Stimulated activated CD4-positive, alpha-beta T cell treated with anti-CD3 and anti-CD28 coated beads, Interleukin-15, amount 100 ng/mL, for 1 hour (primary cell): ENCODE measurements around the gene SPECC1.
"Not testable (repeated sequence)": the region's sequence is repeated elsewhere in the genome, so short reads cannot be mapped to it uniquely, and the experiment has no call there.

Experiments
- DNase-seq, 2 donors: peaks; one replicate each; pipeline ENCODE4 v3.0.0-alpha.2; 2020; ENCODE audit warnings: low read depth in 1 of 2, low spot score in 1 of 2

SPECC1 gene

DNA sequence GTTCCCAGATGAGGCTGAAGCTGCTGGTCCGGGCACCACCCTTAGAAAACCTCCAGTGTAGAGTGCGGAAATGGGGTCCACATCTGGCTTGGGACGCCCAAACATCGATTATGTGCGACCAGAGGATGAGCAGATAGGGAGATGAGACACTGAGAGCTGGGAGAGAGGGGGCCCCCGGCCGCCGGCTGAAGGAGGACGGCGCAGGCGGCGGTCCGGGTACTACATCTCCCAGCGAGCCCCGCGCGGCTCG lies 182 bp upstream of the SPECC1 start:
- DNase-seq = no peak

DNA sequence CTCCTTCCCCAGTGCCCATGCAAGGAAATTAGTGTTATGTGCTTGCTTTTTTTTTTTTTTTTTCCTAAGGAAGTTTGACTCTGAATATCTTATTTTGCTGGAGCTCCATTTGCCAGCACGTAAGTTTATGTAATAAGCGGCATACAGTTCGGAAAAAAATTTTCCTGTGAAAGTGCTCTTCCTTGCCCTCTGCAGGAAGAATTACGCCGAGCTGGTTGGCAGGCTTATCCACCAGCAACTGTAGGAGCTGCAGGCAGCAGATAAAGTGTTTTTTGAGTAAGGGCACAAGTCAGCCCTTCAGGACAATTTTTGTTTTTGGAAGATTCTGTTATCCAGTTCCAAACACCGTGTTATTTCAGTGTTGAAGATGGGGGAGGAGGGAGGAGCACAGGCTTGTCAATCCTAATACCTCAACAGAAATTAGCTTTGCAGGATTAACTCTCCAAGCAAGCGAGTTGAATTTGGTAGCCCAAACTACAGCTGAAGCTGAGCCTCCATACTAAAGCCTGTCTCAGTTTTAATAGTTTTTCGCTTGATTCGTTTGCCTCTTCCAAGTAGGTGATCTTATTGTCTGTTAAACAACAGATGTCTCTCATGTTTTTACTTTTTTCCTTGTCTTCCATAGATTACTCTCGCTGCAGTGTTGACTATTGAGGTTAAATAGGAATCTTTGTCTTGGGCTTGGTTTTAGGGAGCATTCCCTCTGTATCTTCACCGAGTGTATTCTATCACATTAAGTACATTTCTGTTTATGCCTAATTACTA lies 1.1 kb downstream of the SPECC1 start:
- DNase-seq = no peak

DNA sequence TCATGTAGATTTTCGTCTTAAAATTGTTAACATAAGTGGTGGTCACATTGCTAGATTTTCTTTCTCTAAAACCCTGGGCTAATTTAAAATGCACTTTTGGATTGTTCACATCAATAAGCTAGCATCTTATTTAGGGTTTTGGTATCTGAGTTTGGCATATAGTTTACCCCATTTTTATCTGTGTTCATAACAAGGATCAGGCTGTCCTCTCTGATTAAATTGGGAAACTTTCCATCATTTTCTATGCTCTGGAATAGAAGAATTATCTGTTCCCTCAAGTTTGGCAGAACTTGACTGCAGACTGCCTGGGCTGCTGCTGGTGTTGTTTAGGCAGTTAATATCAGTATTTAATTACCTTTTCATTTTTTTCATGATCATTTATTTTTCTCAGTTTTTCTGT lies 1.8 kb downstream of the SPECC1 start:
- no peak for DNase-seq

DNA sequence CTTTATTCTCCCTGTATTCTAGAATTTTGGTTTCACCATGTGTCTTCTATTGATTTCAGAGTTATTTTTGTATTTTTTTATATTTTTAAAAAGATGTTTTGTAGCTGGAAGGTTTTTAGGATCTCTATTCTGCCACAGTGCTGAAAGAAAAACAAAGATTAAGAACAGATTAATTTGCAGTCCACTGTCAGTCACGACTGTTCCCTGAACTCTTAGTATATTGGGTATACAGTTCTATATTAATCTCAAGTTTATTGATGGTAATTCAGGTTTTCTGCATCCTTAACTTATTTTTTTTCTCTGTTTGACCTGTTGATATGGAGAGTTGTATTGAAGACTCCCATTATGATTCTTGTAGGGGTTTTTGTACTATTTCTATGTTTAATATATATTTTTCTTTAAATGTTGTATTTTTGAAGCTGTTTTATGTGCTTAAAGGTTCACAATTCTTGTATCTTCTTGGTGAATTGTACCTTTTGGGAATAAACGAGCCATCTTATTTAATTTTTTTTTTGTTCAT lies 2.9 kb downstream of the SPECC1 start:
- DNase-seq = no peak

DNA sequence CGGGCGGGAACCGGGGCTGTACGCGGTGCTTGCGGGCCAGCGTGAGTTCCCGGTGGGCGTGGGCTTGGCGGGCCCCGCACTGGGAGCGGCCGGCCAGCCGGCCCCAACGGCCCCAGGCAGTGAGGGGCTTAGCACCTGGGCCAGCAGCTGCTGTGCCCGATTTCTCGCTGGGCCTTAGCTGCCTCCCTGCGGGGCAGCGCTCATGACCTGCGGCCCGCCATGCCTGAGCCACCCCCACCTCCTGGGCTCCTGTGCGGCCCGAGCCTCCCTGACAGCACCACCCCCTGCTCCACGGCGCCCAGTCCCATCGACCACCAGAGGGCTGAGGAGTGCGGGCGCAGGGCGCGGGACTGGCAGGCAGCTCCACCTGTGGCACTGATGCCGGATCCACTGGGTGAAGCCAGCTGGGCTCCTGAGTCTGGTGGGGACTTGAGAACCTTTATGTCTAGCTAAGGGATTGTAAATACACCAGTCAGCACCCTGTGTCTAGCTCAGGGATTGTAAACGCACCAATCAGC lies 7.4 kb downstream of the SPECC1 start:
- not testable (repeated sequence) for DNase-seq

DNA sequence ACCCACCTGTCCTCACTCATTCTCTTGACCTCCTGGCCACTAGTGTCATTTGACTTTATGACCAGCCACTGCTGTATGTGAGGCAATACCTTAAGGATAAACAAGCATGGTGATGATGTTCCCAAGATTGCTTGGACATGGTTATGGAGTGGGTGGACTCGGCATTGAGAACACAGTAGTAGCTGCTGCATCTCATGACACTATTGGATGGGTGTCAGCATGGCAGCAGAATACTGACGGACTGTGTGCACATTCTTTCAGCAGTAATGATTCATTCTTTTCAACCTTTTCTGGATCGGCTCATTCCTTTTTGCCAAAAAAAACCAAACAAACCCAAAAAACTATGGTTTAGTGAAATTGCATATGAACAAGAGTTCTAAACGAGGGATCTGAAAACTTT lies 13.5 kb downstream of the SPECC1 start:
- DNase-seq = no peak

DNA sequence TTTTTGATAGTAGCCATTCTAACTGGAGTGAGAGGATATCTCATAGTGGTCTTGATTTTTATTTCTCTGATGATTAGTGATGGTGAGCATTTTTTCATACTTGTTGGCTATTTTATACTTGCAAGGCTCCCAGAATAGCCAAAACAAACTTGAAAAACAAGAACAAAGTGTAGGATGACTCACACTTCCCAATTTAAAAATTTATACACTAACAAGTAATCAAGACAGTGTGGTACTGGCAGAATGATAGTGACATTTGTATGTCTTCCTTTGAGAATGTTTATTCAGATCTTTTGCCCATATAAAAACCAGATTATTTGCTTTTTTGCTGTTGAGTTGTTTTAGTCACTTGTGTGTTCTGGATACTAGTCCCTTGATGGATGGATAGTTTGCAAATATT lies 17.8 kb downstream of the SPECC1 start:
- DNase-seq = no peak

DNA sequence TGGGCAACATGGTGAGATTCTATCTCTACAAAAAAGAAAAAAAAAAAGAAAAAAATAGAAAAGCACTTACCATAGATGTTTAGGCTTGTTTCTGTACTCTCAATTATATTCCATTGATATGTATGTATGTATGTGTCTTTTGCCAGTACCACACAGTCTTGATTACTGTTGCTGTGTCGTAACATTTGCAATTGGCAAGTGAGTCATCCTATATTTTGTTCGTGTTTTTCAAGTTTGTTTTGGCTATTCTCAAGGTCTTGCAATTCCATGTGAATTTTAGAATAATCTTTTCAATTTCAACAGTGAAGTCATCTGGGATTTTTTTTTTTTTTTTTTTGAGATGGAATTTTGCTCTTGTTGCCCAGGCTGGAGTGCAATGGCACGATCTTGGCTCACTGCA lies 19.3 kb downstream of the SPECC1 start:
- DNase-seq = no peak

DNA sequence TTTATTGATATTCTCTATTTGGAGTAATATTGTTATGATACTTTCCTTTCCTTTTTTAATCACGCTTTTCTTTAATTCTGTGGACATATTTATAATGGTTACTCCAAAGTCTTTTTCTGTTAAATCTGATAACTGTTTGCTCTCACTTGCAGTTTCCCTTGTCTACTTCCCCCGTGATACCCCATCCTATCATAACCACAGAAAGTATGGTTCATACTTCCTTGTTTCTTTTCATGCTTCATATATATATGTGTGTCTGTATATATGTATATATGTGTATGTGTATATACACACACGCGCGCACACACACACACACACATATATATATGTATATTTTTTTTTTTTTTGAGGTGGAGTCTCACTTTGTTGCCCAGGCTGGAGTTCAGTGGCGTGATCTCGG lies 23.5 kb downstream of the SPECC1 start:
- no peak for DNase-seq

DNA sequence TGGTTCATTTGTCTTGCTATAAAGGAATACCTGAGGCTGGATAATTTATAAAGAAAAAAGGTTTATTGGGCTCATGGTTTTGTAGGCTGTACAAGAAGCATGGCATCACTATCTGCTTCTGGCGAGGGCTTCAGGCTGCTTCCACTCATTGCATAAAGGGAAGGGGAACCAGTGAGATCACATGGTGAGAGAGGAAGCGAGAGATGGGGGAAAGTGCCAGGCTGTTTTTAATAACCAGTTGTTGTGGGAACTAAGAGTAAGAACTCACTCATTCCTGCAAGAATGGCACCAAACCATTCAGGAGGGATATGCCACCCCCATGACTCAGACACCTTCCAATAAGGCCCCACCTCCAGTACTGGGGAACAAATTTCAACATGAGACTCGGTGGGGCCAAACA lies 24.3 kb downstream of the SPECC1 start:
- DNase-seq = no peak

DNA sequence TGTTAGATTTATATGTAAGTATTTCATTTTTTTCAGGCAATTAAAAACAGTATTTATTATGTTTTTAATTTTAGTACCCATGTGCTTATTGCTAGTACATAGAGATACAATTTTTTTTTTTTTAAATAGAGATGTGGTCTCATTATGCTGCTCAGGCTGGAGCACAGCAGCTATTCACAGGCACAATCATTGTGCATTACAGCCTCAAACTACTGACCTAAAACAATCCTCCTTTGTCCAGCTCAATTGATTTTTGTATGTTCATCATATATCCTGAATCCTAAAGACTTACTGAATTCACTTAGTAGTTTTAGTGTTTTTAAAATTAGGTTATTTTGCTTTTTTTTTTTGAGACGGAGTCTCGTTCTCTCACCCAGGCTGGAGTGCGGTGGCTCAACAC lies 26.3 kb downstream of the SPECC1 start:
- DNase-seq = no peak

DNA sequence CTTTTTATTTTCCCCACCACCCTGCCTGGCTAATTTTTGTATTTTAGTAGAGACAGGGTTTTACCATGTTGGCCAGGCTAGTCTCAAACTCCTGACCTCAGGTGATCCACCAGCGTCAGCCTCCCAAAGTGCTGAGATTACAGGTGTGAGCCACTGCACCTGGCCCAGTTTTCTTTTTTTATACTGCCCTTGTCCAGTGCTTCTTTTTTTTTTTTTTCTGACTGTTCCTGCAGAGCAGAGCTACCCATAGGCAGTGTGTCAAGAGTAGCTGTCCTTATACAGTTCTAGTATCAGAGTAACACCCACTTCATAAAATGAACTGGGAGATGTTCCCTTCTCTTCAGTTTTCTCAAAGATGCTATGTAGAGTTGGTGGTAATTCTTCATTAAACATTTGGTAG lies 28.1 kb downstream of the SPECC1 start:
- DNase-seq = not testable (repeated sequence)

DNA sequence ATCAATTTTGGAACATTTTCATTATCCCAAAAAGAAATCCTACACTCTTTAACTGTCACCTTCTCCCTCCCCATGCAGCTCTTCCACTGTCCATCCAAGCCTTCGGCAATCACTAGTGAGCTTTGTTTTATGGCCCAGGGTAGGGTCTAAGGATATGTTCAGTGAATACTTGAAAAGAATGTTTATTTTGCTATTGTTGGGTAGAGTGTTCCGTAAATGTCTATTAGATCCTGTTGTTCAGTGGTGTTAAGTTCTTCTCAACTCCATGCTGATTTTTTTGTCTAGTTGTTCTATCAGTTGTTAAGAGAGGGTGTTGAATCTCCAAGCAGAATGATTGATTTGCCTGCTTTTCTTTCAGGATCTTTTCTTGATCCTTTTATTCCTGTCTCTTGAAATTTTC lies 29.9 kb downstream of the SPECC1 start:
- no peak for DNase-seq

DNA sequence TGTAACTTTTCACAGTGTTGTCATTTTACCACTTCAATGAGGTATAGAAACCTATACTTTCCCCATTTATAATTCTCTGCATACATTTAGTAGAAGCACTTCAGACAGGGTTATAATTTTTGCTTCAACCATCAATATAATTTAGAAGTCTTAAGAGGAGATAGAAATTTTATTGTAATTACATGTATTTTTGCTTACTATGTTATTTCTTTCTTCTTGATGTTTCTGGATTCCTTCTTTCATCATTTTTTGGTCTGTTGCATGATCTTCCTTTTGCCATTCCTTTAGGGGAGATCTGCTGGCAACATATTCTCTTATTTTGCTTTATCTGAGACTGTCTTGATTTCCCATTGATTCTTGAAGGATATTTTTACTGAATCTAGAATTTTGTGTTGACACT lies 31.1 kb downstream of the SPECC1 start:
- DNase-seq = no peak

DNA sequence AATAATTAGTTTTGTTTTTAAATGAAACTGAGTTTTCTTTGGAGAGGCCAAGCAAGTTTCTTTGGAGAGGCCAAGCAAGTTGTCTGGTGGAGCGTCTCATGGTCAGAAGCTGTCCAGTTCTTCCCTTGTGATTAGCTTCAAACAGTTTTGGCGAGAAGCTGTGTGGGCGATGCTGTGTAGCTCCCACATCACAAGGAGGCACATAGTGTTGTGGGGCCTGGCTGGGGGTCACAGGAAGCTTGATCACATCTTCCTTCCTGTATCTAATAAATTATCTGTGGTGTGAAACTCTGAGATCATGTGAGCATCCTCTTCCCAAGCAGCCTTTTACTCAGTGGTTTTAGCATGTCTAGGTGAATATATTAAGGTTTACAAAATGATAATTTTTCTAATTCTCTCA lies 33.9 kb downstream of the SPECC1 start:
- DNase-seq = no peak

DNA sequence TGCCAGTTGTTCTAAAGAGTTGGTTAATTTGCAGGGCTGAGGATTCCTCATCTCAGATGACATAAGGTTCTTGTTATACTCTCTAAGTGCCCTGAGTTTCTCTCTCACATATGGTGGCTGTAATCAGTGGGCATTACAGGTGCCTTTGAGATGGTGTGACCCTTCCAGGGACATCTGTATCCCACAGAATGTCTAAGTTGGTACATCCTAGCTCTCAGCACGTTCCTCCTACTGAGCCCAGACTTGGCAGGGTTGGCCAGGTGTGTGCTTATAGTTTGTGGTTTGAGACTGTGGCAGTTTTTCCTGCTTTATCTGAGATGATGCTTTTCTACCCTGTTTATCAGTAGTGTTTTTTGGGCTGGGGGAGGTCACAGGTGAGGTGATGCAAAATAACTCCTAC lies 36.3 kb downstream of the SPECC1 start:
- DNase-seq = no peak

DNA sequence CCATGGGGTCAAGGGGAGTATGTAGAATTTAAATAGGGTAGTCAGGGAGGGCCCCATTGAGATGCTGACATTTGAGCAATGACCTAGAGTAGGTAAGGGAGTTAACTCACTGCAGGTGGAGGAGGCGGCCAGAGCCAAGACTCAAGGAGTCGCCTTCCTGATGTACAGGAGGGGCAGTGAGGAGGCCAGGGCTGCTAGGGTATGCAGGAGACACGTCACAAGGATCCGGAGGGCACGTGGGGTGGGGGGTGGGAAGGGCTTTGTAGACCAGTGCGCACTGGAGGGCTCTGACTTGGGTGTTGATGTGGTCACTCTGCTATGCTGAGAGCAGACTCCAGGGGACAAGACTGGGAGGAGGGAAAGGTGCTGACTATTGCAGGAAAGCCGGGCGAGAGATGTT lies 37.5 kb downstream of the SPECC1 start:
- no peak for DNase-seq

DNA sequence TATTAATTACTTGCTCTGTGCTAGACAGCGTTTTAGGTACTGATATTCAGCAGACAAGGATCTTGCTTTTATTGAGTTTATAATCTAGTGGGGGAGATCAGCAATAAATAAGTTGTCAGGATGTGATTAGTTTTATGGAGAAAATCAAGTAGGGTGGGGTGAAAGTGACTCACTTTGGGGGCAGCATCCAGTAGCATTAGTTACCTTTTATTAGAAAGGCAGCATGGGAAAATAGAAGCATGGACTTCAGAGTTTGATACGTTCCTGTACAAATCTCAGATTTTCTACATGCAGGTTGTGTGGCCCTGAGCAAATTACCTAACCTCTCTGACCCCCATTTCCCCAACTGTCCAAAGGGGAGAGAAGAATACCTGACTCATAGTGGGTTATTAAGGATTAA lies 42.5 kb downstream of the SPECC1 start:
- no peak for DNase-seq

DNA sequence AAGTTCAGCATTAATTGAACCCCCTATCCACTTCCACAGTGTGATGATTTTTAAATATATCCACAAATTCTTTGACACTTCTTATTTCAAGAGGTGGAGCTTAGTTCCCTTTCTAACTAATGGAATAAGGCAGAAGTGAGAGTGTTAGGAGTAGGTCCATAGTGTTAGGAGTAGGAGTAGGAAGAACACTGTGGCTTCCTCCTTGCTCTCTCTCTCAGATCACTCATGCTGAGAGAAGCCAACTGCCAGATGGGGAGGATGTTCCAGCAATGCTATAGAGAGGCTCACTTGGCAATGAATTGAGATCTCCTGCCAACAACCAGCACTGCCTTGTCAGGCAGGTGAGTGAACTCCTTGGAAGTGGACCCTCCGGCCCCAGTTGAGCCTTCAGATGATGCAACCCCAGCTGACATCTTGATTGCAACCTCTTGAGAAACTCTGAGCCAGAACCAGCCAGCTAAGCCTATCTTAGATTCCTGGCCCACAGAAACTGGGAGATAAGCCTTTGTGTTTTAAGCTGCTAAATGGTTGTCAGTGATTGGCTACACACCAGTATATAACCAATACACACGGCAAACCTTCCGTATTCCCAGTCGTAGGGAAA lies 44.3 kb downstream of the SPECC1 start:
- DNase-seq = no peak

DNA sequence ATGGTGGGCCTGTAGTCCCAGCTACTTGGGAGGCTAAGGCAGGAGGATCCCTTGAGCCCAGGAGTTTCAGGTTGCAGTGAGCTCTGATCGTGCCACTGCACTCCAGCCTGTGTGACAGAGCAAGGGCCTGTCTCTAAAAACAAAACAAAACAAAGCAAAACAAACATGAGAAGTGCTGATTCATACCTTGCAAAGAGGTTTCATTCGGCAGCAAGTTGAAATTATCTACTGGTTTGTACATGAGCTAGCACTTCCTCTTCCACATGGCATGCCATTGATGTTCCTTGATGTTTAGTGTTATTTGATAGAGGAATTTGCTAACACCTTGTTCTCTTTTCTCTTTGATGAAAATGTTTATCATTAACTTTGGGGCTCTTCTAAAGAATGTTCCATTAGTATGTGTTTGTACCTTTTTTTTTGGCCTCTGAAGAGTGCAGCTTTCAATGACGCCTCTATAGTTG lies 50.6 kb downstream of the SPECC1 start:
- no peak for DNase-seq

DNA sequence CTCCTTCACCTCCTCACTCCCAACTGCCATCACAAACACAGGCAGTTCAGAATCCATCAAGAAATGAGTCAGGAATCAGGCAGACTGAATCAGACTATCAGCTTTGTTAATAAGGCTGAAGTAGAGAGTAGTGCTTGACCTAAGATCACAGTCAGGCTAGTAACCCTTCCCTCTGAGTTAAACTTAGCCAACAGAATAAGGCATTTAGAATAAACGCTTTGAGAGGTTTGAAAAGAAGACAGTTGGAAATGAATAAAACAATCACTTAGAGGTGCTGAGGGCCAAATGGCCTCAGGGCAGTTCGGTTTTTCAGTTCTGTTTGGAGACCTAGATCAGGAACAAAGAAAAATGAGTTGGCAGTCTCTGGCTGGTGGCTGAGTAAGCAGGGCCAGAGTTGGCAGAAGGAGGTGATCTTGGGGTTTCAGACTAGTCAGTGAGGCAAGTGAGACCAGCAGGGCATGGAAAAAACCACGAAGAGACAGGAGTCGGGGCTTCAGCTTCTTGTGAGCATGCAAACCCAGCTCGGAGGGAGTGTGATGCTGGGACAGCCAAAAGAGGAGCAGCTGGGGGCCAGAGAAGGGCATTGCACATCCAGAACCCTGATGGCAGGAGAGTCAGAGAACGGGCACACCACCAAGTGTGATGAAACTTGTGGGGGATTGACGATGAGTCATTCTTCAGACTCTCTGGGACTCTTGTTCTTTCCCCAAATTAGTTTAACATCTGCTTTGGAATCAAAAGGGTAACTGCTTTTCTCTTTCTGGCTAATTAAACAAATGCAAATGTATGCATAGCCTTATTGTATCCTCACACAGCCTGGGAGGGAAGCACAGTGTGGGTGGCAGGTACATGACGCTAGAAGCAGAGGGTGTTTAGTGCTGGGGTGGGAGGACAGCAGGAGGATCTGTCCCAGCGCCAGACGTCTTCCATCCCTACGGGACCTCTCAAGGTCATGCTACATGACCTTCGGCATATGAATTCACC lies 54.8 kb downstream of the SPECC1 start:
- no peak for DNase-seq

DNA sequence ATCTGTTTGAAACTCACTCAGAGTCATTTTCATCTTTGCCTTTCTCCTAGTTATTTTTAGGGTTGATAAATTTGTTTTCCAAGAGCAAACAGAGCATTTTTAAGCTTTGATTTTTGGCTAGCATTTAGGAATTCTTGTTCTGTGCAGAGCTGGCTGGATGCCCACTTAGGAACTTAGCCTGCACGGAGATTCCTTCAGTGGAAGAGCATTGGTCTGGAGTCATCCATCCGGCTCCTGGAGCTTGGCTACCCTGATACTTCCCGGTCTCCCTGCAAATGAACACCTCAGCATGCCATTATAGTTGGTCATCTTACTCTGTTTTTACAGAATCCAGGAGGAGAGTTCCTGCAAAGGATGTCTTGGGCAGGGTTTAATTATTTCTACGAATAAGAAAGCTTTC lies 57.1 kb downstream of the SPECC1 start:
- DNase-seq = no peak
